BLaER1 treated with 17β-estradiol and CSF1 and Interleukin-3, amounts not matched to agents 10 nM and 100 nM (cell line): ENCODE data around the gene ABHD12.

Experiments used
- H3K27ac ChIP-seq, 11 experiments: shearing (Covaris generic); formaldehyde crosslinking; 2 replicates each; pipeline ENCODE4 v1.8.1; 2022
- H3K27me3 ChIP-seq, 11 experiments: shearing (Covaris generic); formaldehyde crosslinking; 2 replicates each; pipeline ENCODE4 v1.8.1; 2022
- H3K36me3 ChIP-seq, 11 experiments: shearing (Covaris generic); formaldehyde crosslinking; 2 replicates each; pipeline ENCODE4 v1.8.1; 2022
- H3K4me1 ChIP-seq, 10 experiments: shearing (Covaris generic); formaldehyde crosslinking; 2 replicates each; pipeline ENCODE4 v1.8.1; 2022
- H3K4me2 ChIP-seq, 11 experiments: shearing (Covaris generic); formaldehyde crosslinking; 2 replicates each; pipeline ENCODE4 v1.8.1; 2022
- H3K4me3 ChIP-seq, 10 experiments: shearing (Covaris generic); formaldehyde crosslinking; 2 replicates each; pipeline ENCODE4 v1.8.1; 2022
- H3K9ac ChIP-seq, 11 experiments: shearing (Covaris generic); formaldehyde crosslinking; 2 replicates each; pipeline ENCODE4 v1.8.1; 2022
- H3K9me3 ChIP-seq, 11 experiments: shearing (Covaris generic); formaldehyde crosslinking; replicated peaks in 1 of 11; 2 replicates each; pipeline ENCODE4 v1.8.1; 2022
- H4K20me1 ChIP-seq, 11 experiments: shearing (Covaris generic); formaldehyde crosslinking; 2 replicates each; pipeline ENCODE4 v1.8.1; 2022
- Cebpa-rat ChIP-seq, 11 experiments: shearing (Covaris generic); IDR thresholded peaks; 2 replicates each; pipeline ENCODE4 v1.8.1; 2022

The ABHD12 gene

GRCh38 chr20:25378189-25378883, 12.3 kb downstream of the ABHD12 start:
- no peak overlapping the region for H3K4me3 ChIP-seq

DNA sequence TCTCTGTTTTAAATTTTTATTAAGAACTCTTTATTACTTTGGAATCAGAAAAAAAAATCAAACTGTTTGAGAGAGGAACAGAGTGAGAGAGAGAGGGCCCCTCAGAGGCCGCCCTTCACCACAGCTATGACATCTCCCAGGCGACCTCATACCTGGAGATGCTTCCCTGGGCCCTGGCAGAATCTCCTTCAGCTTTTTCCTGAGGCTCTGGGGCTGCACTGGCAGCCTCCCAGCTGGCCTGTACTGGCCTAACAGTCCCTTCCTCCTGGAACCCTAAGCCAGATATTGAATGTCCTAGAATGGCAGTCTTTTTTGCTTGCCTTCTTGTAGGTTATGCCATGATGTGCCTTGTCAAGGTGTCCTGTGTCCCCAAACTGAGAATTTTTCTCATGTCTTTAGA, 13.7 kb downstream of the ABHD12 start:
- H3K27me3 ChIP-seq = no peaks in the 10 kb centered on the region
- peak overlapping the region in 4 of 11 experiments; percentile 1 to 76 (median 6); a peak in 3 of 22 replicates for H3K4me2 ChIP-seq
- H3K4me1 ChIP-seq = peaks cover 31 to 58% (median 43%) of the 10 kb centered on the region in 10 experiments
- peaks cover 7 to 72% (median 39%) of the 10 kb centered on the region in 11 experiments; a peak in 16 of 22 replicates for H4K20me1 ChIP-seq
- peaks cover 3 to 34% (median 21%) of the 10 kb centered on the region in 11 experiments; a peak in 19 of 22 replicates for H3K36me3 ChIP-seq
- H3K9me3 ChIP-seq = peaks cover 0 to 38% (median 16%) of the 10 kb centered on the region in 11 experiments; a peak in 17 of 22 replicates
- TF ChIP-seq Cebpa-rat (IDR thresholded peaks at IDR 0.05) = no peak
- H3K27ac ChIP-seq = no peak overlapping the region
- H3K9ac ChIP-seq = no peak overlapping the region
- H3K4me3 ChIP-seq = no peak overlapping the region

More at GRCh38 chr20:25378189-25378883, 12.3 kb downstream of the ABHD12 start:
- peaks cover 7 to 86% (median 48%) of the 10 kb centered on the region in 11 experiments; a peak in 17 of 22 replicates for H4K20me1 ChIP-seq
- no peak for TF ChIP-seq Cebpa-rat (IDR thresholded peaks at IDR 0.05)
- peaks cover 8 to 38% (median 22%) of the 10 kb centered on the region in 11 experiments; a peak in 20 of 22 replicates for H3K36me3 ChIP-seq
- 0 out of 22 replicates have a peak overlapping the region, but pooled peaks of 1 of the 11 experiments have one; percentile 24 for H3K9ac ChIP-seq
- H3K9me3 ChIP-seq = peaks cover 0 to 26% (median 5%) of the 10 kb centered on the region in 11 experiments; a peak in 11 of 22 replicates
- H3K27ac ChIP-seq = no peak overlapping the region
- H3K4me1 ChIP-seq = peaks cover 28 to 68% (median 55%) of the 10 kb centered on the region in 10 experiments
- no peaks in the 10 kb centered on the region for H3K27me3 ChIP-seq
- H3K4me2 ChIP-seq = peak overlapping the region in 10 of 11 experiments; percentile 29 to 84 (median 73); a peak in 17 of 22 replicates

DNA sequence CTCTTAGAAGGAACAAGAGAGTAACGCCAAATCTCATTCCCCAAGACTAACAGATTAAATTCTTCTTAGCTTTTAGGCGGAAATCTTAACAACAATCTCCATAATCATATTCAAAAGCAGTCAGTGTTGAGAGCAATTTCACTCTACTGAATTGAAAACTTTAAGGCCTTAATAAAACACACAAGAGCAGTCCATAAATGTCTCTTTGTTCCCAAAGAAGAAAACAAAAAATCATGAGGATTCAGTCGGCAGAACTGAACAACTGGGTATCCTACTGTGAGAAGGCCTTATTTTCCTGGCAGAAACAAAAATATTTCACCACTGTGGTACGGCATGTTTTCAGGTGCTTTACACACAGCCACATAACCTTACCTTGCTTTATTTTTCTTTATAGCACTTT, 14.4 kb downstream of the ABHD12 start:
- TF ChIP-seq Cebpa-rat (IDR thresholded peaks at IDR 0.05) = no peak
- no peak overlapping the region for H3K9ac ChIP-seq
- H3K9me3 ChIP-seq = peaks cover 0 to 38% (median 16%) of the 10 kb centered on the region in 11 experiments; a peak in 17 of 22 replicates
- no peak overlapping the region for H3K27ac ChIP-seq
- H3K4me1 ChIP-seq = peaks cover 33 to 58% (median 46%) of the 10 kb centered on the region in 10 experiments
- no peak overlapping the region for H3K4me2 ChIP-seq
- no peak overlapping the region for H3K4me3 ChIP-seq
- H4K20me1 ChIP-seq = peaks cover 7 to 65% (median 34%) of the 10 kb centered on the region in 11 experiments; a peak in 16 of 22 replicates
- H3K27me3 ChIP-seq = no peaks in the 10 kb centered on the region
- H3K36me3 ChIP-seq = peaks cover 0 to 31% (median 18%) of the 10 kb centered on the region in 11 experiments; a peak in 17 of 22 replicates

GRCh38 chr20:25374842-25375241, 15.8 kb downstream of the ABHD12 start:
- TF ChIP-seq Cebpa-rat (IDR thresholded peaks at IDR 0.05) = no peak
- H4K20me1 ChIP-seq = peaks cover 0 to 57% (median 25%) of the 10 kb centered on the region in 11 experiments; a peak in 15 of 22 replicates
- H3K36me3 ChIP-seq = peaks cover 0 to 35% (median 12%) of the 10 kb centered on the region in 11 experiments; a peak in 17 of 22 replicates
- H3K27me3 ChIP-seq = no peaks in the 10 kb centered on the region
- H3K27ac ChIP-seq = no peak overlapping the region
- no peak overlapping the region for H3K4me2 ChIP-seq
- H3K9me3 ChIP-seq = peaks cover 0 to 43% (median 17%) of the 10 kb centered on the region in 11 experiments; a peak in 18 of 22 replicates
- no peak overlapping the region for H3K9ac ChIP-seq
- no peak overlapping the region for H3K4me3 ChIP-seq
- peaks cover 34 to 57% (median 46%) of the 10 kb centered on the region in 10 experiments for H3K4me1 ChIP-seq

DNA sequence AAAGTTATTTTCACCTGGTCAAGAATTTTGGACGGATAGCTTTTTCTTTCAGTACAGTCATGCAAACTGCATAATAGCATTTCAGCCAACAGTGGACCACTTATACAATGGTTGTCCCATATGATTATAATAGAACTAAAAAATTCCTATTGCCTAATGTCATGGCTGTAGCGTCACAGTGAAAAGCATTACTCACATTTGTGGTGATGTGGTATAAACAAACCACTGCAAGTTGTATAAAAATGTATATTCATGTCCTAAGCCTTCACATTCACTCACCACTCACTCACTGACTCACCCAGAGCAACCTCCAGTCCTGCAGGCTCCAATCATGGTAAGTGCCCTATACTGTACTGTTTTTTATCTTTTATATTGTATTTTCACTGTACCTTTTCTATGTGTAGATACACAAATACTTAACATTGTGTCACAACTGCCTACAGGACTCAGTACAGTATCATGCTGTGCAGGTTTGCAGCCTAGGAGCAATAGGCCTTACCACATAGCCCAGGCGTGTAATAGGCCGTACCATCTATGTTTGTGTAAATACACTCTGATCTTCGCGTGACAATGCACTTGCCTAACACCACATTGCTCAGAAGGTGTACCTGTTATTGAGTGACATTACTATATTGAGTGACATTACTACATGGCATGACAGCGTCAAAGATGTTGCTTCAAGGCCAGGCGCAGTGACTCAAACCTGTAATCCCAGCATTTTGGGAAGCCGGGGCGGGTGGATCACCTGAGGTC, 17.9 kb downstream of the ABHD12 start:
- Histone ChIP-seq H3K4me2 (no peak overlapping the region; a peak in 1 of 22 replicates), H3K9me3 (peaks cover 8 to 62% (median 36%) of the 10 kb centered on the region in 11 experiments; a peak in 20 of 22 replicates), H3K27ac (no peak overlapping the region), H3K9ac (no peak overlapping the region), H3K27me3 (no peaks in the 10 kb centered on the region), H3K4me3 (no peak overlapping the region), H3K36me3 (peaks cover 3 to 50% (median 29%) of the 10 kb centered on the region in 11 experiments; a peak in 21 of 22 replicates), H3K4me1 (peaks cover 22 to 40% (median 31%) of the 10 kb centered on the region in 10 experiments), H4K20me1 (peaks cover 0 to 42% (median 12%) of the 10 kb centered on the region in 11 experiments; a peak in 9 of 22 replicates)
- TF ChIP-seq Cebpa-rat (IDR thresholded peaks at IDR 0.05) = no peak

GRCh38 chr20:25369971-25370370, 20.7 kb downstream of the ABHD12 start:
- H3K27ac ChIP-seq = no peak overlapping the region; a peak in 2 of 22 replicates
- H3K9me3 ChIP-seq = peaks cover 8 to 75% (median 49%) of the 10 kb centered on the region in 11 experiments; a peak in 21 of 22 replicates
- no peak for TF ChIP-seq Cebpa-rat (IDR thresholded peaks at IDR 0.05)
- H3K4me1 ChIP-seq = peaks cover 18 to 40% (median 24%) of the 10 kb centered on the region in 10 experiments
- peaks cover 0 to 16% (median 6%) of the 10 kb centered on the region in 11 experiments; a peak in 8 of 22 replicates for H4K20me1 ChIP-seq
- no peak overlapping the region for H3K9ac ChIP-seq
- no peaks in the 10 kb centered on the region for H3K27me3 ChIP-seq
- peaks cover 0 to 63% (median 37%) of the 10 kb centered on the region in 11 experiments; a peak in 21 of 22 replicates for H3K36me3 ChIP-seq
- H3K4me2 ChIP-seq = peak overlapping the region in 7 of 11 experiments; percentile 10 to 78 (median 74); a peak in 7 of 22 replicates
- H3K4me3 ChIP-seq = no peak overlapping the region

GRCh38 chr20:25369529-25369928, 21.1 kb downstream of the ABHD12 start:
- TF ChIP-seq Cebpa-rat (IDR thresholded peaks at IDR 0.05) = no peak
- no peak overlapping the region for H3K4me3 ChIP-seq
- H3K27me3 ChIP-seq = no peaks in the 10 kb centered on the region
- H3K27ac ChIP-seq = no peak overlapping the region
- no peak overlapping the region for H3K9ac ChIP-seq
- H3K4me2 ChIP-seq = peak overlapping the region in 2 of 11 experiments; percentile 10 to 74; a peak in 1 of 22 replicates
- H3K9me3 ChIP-seq = peaks cover 8 to 79% (median 53%) of the 10 kb centered on the region in 11 experiments; a peak in 21 of 22 replicates
- peaks cover 18 to 40% (median 24%) of the 10 kb centered on the region in 10 experiments for H3K4me1 ChIP-seq
- H3K36me3 ChIP-seq = peaks cover 0 to 63% (median 40%) of the 10 kb centered on the region in 11 experiments; a peak in 21 of 22 replicates
- H4K20me1 ChIP-seq = peaks cover 0 to 17% (median 5%) of the 10 kb centered on the region in 11 experiments; a peak in 8 of 22 replicates

- no peak overlapping the region for H3K4me2 ChIP-seq
- TF ChIP-seq Cebpa-rat (IDR thresholded peaks at IDR 0.05) = no peak
- H3K4me1 ChIP-seq = peaks cover 18 to 40% (median 24%) of the 10 kb centered on the region in 10 experiments
- peaks cover 0 to 18% (median 5%) of the 10 kb centered on the region in 11 experiments; a peak in 8 of 22 replicates for H4K20me1 ChIP-seq
- no peak overlapping the region for H3K27ac ChIP-seq
- H3K36me3 ChIP-seq = peaks cover 0 to 64% (median 41%) of the 10 kb centered on the region in 11 experiments; a peak in 21 of 22 replicates
- H3K9ac ChIP-seq = no peak overlapping the region
- peaks cover 8 to 83% (median 59%) of the 10 kb centered on the region in 11 experiments; a peak in 21 of 22 replicates for H3K9me3 ChIP-seq
- no peaks in the 10 kb centered on the region for H3K27me3 ChIP-seq
- no peak overlapping the region for H3K4me3 ChIP-seq
Measured at GRCh38 chr20:25368976-25369375, 21.7 kb downstream of the ABHD12 start.
